HG02885 (cell line): ENCODE results near the gene PDLIM4.

Source experiments
- ATAC-seq: cut with Tn5 transposase; IDR thresholded peaks from one replicate; pipeline ENCODE4 v1.9.1; 2021; ENCODE audit warnings: mild to moderate bottlenecking; ENCODE audit not compliant: unreplicated experiment, poor library complexity

PDLIM4 gene

DNA sequence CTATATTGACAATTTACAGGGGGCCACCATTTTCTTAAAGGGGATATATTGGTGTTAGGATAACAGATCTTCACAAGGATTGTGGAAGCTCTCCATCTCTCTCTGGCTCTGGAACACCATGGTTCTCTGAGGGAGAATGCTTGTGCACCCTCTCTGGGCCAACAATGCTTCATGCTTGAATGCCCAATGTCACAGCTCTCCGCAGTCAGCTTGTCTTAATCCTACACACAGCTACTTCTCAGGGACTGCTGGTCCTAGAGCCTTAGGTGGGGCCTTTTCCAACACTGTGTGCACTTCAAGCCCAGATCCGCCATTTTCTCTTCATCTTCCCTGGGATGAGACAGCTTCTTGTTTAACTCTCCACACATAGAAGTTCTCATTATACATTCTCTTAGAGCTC is 6.9 kb upstream of the PDLIM4 start:
- no peak for ATAC-seq

DNA sequence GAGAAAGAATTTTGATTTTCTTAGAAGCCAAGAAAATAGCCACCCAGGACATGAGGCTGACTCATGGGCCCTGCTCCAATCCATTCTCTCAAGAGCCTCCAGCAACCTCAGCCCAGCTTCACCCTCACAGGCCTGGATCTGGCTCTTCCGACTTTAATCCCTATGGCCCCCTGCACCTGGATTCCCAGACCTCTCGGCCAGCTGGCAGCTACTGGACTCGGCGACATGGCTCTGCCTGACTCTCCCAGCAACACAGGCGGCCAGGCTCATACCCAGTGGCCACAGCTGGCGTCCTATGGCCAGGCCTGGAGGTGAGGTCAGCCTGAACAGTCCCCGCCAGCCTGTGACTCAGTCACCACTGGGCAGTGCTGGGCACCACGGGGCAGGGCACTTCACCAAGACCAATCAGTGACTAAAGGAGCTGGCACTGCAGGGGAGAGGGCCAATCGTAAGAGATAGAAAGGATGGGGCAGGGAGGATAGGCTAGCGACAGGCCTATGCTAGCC is 6.2 kb upstream of the PDLIM4 start:
- no peak for ATAC-seq

- no peak for ATAC-seq
These were observed 4.5 kb upstream of the PDLIM4 start for GRCh38 chr5:132253008-132253441.

DNA sequence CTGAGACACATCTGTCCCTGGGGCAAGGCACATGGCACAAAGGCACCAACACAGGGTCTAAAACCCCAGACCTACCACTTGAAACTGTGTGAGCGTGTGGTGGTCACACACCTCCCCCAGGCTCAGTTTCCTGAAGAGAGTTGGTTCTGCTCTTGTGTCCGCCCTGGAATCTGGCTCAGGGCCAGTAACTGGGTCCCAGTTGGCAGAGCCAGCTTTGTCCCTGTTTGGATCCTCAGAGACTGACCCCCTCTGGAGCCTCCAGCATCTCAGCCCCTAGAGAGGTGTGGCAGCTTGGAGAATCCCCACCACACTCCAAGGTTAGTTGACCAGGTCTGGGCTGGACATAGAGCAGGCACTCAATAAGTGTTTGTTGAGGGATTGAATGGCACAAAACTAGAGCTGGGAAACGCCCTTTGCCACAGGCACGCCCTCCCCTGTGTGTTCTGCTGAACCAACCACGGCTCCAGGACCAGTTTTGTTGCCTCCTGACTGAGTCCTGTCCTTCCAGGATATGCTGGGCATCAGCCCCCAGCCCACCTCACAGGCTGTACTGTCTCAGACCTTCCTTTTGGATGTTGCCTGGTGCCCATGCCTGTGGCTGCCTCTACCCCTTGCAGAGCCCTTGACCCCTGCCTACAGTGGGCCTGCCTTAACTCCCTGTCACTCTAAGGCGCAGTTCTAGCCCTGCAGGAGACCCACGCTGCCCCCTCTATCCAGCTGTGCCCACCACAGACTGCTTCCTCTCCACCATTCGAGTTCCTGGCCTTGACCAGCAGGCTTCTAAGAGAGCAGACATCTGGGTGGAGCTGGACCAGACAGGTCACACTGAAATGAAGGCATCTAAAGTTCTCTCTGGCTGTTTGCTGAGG is 3.8 kb upstream of the PDLIM4 start:
- ATAC-seq = no peak

- ATAC-seq = no peak
These were observed 3.0 kb upstream of the PDLIM4 start for GRCh38 chr5:132254321-132254977.

DNA sequence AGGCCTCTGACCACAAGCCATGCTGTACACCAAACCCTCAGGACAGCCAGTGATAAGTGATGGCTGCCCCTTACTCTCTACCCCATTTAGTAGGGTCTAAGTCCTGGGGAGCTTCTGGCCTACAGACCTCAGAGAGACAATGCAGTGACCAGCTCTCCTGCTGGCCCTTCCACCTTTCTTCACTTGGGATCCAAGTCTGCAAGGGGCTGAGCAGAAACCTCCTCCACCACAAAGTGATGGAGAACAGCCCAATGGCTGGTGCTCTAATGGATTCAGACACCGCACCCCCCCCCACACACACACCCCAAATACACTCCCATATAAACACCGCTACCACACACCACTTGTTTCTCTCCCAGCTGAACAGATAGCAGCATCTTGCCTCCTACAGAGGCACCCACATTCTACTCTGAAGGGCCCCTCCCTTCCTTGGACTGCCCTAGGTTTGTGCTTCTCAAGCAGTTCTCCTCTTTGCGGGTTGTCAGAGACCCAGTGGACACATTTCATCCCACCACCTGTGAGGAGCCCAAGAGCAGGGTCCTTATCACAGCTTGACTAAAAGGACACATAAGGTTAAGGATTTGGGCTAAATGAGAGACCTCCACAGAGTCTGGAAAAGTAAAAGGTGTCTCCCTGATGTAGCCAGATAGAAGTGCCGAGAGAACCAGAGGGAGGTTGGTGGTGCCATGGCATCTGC is 1.3 kb upstream of the PDLIM4 start:
- ATAC-seq = no peak

GRCh38 chr5:132256783-132257130 is 739 bp upstream of the PDLIM4 start:
- no peak for ATAC-seq

- ATAC-seq = no peak
These were observed 889 bp downstream of the PDLIM4 start for GRCh38 chr5:132258102-132259068.

GRCh38 chr5:132259069-132259851 is 1.8 kb downstream of the PDLIM4 start:
- no peak for ATAC-seq

- no peak for ATAC-seq
These were observed 2.6 kb downstream of the PDLIM4 start for GRCh38 chr5:132260051-132260450.

DNA sequence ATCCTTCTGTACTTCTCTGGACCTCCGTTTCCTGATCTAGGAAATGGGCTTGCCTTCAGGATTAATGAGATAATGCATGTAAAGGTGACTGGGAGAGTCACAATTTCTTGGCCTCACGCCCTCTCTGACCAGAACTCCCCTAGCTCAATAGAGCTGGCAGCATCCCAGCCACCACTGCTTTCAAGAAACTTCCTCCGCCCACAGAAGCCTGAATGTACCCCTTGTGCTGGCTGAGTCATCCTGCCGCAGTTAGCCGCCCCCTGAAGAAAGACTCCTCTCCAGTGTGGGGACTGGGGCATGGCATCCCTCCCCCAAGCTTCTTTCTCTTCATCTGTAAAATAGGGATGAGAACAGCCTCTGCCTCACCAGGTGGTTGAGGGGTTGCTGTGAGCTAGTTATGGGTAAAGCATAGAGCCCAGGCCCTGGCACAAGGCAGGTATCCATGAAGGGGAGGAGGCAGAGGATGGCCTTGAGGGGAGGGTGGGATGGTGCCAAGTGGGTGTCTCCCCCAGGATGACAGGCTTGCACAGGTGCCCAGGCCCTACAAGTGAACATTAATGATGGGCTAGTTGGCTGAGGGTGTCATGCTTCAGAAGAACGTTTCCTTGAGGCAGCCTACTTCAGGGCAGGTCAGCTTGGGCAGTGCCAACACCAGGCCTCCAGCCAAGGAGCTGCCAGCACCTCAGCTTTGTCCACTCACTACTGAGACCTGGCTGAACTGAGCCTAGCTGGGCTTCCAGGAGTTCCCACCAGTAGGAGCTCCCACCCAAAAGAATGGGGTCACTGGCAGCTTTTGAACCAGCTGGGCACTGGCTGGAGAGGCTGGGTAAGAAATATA is 3.4 kb downstream of the PDLIM4 start:
- peak; percentile 58 for ATAC-seq

DNA sequence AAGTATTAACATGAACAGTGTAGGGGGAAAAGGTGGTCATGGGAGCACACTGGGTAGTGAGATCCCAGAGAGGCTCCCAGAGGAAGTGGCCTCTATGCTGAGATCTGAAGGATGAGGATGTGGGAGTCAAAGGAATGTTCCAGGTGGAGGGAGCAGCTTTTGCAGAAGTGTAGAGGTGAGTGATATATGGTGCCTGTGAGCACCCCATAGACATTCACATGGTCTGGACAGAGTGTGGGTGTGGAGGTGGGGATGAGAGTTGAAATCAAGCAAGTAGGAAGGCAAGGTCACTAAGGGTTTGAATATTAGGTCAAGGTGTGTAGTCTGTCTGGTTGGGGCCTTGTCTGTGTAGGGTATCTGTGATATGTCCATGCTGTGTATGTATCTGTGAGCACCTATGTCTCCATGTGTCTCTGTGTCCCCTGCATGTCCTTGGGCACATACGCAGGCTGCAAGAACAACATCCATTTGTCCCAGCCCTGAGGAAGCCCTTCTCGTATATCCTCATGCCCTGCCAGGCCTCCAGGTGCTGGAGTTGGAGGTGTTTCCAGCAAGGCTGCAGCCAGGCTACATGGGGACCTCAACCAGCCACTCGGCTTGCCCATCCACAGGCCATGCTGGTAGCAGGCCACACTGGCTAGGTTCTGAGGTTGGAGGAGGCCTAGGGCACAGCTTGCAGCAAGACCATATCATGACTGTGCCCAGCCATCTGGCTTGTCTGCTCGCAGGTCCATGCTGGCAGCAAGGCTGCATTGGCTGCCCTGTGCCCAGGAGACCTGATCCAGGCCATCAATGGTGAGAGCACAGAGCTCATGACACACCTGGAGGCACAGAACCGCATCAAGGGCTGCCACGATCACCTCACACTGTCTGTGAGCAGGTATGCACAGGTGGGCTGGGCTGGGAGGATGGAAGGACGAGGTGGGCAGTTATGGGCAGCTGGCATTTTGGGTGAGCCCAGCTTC is 4.7 kb downstream of the PDLIM4 start:
- no peak for ATAC-seq

DNA sequence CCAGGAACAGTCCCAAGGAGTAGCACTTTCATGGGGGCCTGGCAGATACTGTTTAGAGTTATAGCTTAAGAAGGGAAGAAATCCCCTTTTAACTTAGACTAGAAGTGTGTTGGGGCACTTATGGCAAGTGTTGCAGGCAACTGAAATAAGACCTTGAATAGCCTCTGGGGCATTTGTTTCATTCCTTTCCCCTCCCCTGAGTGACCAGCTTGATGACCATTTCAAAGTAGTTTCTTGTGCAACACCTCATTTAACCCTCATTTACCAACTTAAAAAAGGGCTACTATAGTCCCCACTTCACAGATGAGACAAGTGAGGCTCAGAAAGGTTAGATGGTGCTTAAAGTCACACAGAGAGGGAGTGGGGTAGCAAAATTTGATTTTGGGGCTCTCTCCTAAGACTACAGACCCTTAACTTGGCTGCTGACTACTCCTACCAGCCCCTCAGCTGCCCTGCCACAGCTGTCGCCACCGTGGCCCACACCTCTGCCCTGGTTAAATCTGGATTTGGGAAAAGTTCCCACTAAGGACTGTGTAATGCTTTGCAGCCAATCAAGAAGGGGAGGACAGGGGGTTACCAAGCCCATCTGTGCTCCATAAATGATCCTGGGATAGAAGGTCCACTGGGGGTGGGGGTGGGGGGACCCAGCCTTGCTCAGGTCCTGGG is 5.5 kb downstream of the PDLIM4 start:
- ATAC-seq = no peak

DNA sequence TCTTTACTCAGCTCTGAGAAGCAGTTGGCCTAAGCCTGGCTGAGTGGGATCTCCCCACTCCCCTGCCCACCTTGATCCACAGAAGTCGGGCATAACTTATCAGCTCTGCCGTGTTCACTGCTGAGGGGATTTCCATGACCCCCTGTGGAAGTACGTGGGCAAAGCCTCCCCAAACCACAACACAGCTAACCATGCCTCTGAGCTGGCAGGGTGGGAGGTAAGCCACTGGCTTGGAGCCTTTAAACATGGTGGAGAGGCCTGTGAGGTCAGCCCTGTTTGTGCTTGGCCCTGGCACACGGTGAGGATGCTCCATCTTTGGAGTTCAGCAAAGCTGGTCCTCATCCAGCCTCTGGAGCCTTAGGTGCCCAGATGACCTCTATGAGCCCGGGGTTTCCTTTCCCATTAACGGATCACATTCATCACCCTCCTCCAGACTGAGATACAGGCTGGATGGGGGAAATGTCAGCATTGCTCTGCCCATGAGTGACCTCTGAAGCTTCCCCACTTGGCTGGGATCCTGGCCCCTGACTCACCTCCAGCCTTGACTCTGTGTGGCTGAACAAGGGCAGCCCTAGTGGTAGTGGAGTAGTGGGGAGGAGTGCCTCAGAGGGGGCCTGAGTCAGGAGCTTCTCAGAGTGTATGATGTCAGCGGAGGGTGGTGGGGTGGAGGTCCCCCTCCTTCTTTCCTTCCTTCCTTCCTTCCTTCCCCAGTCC is 6.2 kb downstream of the PDLIM4 start:
- ATAC-seq = no peak

GRCh38 chr5:132264546-132265335 is 7.2 kb downstream of the PDLIM4 start:
- ATAC-seq = no peak
